ENCODE results near the gene CREB3L2. TPM values are rescaled to one million over a fixed set of nuclear protein-coding genes. Genes with fewer than 3 reads are reported as not detected.
A peak's percentile ranks its signal among the peaks of the same experiment; 100 is the strongest.

CREB3L2 gene
- total RNA-seq, 1 experiment from 2014 or later, result 60.6 TPM

DNA sequence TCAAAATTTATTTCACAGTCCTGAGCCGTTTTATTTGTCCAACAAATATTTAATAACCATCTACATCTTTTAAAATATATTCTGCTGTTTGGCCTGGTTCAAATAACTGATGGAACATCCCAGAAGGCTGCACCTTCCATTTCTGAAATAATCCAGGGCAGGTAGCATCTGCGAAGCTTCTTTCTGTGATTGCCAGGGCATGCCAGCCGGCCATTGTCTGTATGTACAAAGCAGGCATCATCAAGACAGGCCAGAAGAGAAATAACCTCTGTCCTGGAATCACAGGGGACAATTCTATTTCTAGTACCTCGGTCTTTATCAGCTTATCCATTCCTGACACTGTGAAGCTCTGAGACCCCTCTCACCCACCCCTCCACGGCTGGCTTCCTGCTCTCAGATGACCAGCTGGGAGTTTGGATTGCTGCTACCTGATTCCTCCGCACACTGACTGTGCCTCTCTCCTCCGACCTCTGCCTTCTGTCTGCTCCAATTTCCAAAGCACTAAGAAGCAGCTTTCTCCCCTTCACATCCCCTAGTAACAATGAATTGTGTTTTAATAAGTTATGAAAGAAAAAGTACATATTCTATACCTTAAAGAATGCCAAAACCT lies 163.1 kb downstream of the CREB3L2 start:
- Mint-ChIP-seq H3K4me3 (no peak overlapping the region), H3K36me3 (peaks cover 6% of the 10 kb centered on the region), H3K4me1 (peaks cover 52% of the 10 kb centered on the region), H3K27ac (peak overlapping the region; percentile 73), H3K27me3 (ENCODE audit: low read depth) (no peaks in the 10 kb centered on the region; the same call in 1 of the 2 replicates), H3K9me3 (peaks cover 9% of the 10 kb centered on the region)
- TF ChIP-seq SMAD3 (CRISPR knock-in tag; IDR thresholded peaks at IDR 0.05; ENCODE audit: borderline replicate concordance), result no peak
- no peak for TF ChIP-seq ATF1 (CRISPR knock-in tag; IDR thresholded peaks at IDR 0.05)
- no peak for TF ChIP-seq FOXJ3 (CRISPR knock-in tag; IDR thresholded peaks at IDR 0.05; ENCODE audit: borderline replicate concordance)
- TF ChIP-seq PRRX2 (CRISPR knock-in tag; IDR thresholded peaks at IDR 0.05), result no peak
- TF ChIP-seq ZNF138 (CRISPR knock-in tag; conservative IDR thresholded peaks at IDR 0.05), result no peak
- no peak for TF ChIP-seq NR2C2 (CRISPR knock-in tag; IDR thresholded peaks at IDR 0.05)
- TF ChIP-seq SMAD4 (CRISPR knock-in tag; IDR thresholded peaks at IDR 0.05), result no peak
- DNase-seq (ENCODE audit: low spot score) (no peak), ATAC-seq (peak; percentile 56)
- CTCF ChIA-PET, result interaction anchor here (0.9 kb wide), 2 partner anchors 233 to 900 kb away, joined by 3 read pairs; no protein-coding TSS in a partner anchor
- POLR2A ChIA-PET, result no interaction called here

DNA sequence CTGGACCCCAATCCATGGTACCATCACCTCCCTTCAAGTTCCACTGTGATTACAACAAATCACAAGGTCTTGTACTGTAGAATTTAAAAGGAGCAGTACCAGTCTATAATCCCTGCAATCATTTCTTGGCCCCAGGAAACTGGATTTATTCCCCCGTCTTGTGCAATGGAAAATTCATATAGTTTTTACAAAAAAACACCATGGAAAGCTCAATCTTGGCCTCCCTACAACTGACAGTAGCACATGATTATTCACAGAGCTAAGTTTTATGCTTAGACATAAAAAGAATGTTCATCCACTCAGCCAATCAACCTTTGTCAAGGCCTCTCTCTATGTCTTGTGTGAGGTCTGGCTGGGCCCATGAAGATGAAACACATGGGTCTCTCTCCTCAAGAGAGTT lies 165.3 kb downstream of the CREB3L2 start:
- Mint-ChIP-seq H3K4me1 (peaks cover 37% of the 10 kb centered on the region), H3K27me3 (ENCODE audit: low read depth) (peaks cover 5% of the 10 kb centered on the region; the same call in 1 of the 2 replicates), H3K36me3 (peaks cover 26% of the 10 kb centered on the region), H3K4me3 (no peak overlapping the region), H3K27ac (no peak overlapping the region), H3K9me3 (peaks cover 29% of the 10 kb centered on the region)
- POLR2A ChIA-PET, result no interaction called here
- ATAC-seq (no peak), DNase-seq (ENCODE audit: low spot score) (no peak)
- CTCF ChIA-PET, result interaction anchor here (1.2 kb wide), 1 partner anchor 181 kb away, joined by 4 read pairs; no protein-coding TSS in a partner anchor
- TF ChIP-seq, protein P1, sequence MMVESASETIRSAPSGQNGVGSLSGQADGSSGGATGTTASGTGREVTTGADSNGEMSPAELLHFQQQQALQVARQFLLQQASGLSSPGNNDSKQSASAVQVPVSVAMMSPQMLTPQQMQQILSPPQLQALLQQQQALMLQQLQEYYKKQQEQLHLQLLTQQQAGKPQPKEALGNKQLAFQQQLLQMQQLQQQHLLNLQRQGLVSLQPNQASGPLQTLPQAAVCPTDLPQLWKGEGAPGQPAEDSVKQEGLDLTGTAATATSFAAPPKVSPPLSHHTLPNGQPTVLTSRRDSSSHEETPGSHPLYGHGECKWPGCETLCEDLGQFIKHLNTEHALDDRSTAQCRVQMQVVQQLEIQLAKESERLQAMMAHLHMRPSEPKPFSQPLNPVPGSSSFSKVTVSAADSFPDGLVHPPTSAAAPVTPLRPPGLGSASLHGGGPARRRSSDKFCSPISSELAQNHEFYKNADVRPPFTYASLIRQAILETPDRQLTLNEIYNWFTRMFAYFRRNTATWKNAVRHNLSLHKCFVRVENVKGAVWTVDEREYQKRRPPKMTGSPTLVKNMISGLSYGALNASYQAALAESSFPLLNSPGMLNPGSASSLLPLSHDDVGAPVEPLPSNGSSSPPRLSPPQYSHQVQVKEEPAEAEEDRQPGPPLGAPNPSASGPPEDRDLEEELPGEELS (CRISPR knock-in tag; IDR thresholded peaks at IDR 0.05), result no peak
- TF ChIP-seq IRF2 (CRISPR knock-in tag; IDR thresholded peaks at IDR 0.05; ENCODE audit: borderline replicate concordance, low read depth), result no peak
- TF ChIP-seq TCF7 (CRISPR knock-in tag; IDR thresholded peaks at IDR 0.05; ENCODE audit: low read depth), result no peak

DNA sequence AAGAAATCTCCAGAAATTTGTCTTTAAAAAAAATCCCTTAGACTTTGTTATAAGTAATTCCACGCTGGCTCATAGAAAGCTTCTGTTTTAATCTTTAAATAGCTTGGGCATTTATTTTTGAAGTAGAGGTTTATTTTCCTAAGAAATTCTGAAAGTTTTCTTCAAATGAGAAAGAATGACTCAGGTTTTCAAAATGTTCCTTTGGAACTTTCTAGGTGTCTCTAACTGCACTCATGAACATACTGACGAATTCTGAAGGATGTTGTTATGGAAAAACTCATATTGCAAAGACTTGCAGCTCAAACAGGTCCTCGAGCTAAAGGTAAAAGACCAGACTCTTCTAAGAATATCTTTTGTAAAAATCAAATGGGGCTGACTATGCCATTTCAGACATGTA lies 165.8 kb downstream of the CREB3L2 start:
- no peak overlapping the region for H3K4me3 Mint-ChIP-seq
- ATAC-seq (no peak), DNase-seq (ENCODE audit: low spot score) (no peak)
- ChIA-PET CTCF (no interaction called here), POLR2A (no interaction called here)
- peaks cover 31% of the 10 kb centered on the region for H3K36me3 Mint-ChIP-seq
- H3K9me3 Mint-ChIP-seq, result peaks cover 33% of the 10 kb centered on the region
- peaks cover 7% of the 10 kb centered on the region; the same call in 1 of the 2 replicates for H3K27me3 Mint-ChIP-seq (ENCODE audit: low read depth)
- no peak overlapping the region for H3K27ac Mint-ChIP-seq
- peaks cover 33% of the 10 kb centered on the region for H3K4me1 Mint-ChIP-seq
- TF ChIP-seq, protein P2, sequence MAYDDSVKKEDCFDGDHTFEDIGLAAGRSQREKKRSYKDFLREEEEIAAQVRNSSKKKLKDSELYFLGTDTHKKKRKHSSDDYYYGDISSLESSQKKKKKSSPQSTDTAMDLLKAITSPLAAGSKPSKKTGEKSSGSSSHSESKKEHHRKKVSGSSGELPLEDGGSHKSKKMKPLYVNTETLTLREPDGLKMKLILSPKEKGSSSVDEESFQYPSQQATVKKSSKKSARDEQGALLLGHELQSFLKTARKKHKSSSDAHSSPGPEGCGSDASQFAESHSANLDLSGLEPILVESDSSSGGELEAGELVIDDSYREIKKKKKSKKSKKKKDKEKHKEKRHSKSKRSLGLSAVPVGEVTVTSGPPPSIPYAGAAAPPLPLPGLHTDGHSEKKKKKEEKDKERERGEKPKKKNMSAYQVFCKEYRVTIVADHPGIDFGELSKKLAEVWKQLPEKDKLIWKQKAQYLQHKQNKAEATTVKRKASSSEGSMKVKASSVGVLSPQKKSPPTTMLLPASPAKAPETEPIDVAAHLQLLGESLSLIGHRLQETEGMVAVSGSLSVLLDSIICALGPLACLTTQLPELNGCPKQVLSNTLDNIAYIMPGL (CRISPR knock-in tag; IDR thresholded peaks at IDR 0.05), result no peak
- TF ChIP-seq ELF4 (CRISPR knock-in tag; IDR thresholded peaks at IDR 0.05; ENCODE audit: low read depth), result no peak
- no peak for TF ChIP-seq GABPB1 (CRISPR knock-in tag; IDR thresholded peaks at IDR 0.05)
- no peak for TF ChIP-seq IRF2 (CRISPR knock-in tag; IDR thresholded peaks at IDR 0.05; ENCODE audit: borderline replicate concordance, low read depth)
- no peak for TF ChIP-seq OVOL2 (CRISPR knock-in tag; IDR thresholded peaks at IDR 0.05; ENCODE audit: borderline replicate concordance)
- TF ChIP-seq, protein P3, sequence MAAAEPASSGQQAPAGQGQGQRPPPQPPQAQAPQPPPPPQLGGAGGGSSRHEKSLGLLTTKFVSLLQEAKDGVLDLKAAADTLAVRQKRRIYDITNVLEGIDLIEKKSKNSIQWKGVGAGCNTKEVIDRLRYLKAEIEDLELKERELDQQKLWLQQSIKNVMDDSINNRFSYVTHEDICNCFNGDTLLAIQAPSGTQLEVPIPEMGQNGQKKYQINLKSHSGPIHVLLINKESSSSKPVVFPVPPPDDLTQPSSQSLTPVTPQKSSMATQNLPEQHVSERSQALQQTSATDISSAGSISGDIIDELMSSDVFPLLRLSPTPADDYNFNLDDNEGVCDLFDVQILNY (CRISPR knock-in tag; IDR thresholded peaks at IDR 0.05), result no peak
- TF ChIP-seq NR1H2 (CRISPR knock-in tag; IDR thresholded peaks at IDR 0.05), result no peak
- no peak for TF ChIP-seq TEAD1 (CRISPR knock-in tag; IDR thresholded peaks at IDR 0.05)
- TF ChIP-seq, protein P4, sequence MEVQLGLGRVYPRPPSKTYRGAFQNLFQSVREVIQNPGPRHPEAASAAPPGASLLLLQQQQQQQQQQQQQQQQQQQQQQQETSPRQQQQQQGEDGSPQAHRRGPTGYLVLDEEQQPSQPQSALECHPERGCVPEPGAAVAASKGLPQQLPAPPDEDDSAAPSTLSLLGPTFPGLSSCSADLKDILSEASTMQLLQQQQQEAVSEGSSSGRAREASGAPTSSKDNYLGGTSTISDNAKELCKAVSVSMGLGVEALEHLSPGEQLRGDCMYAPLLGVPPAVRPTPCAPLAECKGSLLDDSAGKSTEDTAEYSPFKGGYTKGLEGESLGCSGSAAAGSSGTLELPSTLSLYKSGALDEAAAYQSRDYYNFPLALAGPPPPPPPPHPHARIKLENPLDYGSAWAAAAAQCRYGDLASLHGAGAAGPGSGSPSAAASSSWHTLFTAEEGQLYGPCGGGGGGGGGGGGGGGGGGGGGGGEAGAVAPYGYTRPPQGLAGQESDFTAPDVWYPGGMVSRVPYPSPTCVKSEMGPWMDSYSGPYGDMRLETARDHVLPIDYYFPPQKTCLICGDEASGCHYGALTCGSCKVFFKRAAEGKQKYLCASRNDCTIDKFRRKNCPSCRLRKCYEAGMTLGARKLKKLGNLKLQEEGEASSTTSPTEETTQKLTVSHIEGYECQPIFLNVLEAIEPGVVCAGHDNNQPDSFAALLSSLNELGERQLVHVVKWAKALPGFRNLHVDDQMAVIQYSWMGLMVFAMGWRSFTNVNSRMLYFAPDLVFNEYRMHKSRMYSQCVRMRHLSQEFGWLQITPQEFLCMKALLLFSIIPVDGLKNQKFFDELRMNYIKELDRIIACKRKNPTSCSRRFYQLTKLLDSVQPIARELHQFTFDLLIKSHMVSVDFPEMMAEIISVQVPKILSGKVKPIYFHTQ (CRISPR knock-in tag; IDR thresholded peaks at IDR 0.05), result no peak
- TF ChIP-seq, protein P5, sequence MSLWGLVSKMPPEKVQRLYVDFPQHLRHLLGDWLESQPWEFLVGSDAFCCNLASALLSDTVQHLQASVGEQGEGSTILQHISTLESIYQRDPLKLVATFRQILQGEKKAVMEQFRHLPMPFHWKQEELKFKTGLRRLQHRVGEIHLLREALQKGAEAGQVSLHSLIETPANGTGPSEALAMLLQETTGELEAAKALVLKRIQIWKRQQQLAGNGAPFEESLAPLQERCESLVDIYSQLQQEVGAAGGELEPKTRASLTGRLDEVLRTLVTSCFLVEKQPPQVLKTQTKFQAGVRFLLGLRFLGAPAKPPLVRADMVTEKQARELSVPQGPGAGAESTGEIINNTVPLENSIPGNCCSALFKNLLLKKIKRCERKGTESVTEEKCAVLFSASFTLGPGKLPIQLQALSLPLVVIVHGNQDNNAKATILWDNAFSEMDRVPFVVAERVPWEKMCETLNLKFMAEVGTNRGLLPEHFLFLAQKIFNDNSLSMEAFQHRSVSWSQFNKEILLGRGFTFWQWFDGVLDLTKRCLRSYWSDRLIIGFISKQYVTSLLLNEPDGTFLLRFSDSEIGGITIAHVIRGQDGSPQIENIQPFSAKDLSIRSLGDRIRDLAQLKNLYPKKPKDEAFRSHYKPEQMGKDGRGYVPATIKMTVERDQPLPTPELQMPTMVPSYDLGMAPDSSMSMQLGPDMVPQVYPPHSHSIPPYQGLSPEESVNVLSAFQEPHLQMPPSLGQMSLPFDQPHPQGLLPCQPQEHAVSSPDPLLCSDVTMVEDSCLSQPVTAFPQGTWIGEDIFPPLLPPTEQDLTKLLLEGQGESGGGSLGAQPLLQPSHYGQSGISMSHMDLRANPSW (CRISPR knock-in tag; conservative IDR thresholded peaks at IDR 0.05; ENCODE audit: low read depth), result no peak
- TF ChIP-seq, protein P6, sequence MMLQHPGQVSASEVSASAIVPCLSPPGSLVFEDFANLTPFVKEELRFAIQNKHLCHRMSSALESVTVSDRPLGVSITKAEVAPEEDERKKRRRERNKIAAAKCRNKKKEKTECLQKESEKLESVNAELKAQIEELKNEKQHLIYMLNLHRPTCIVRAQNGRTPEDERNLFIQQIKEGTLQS (CRISPR knock-in tag; conservative IDR thresholded peaks at IDR 0.05), result no peak
- TF ChIP-seq ZNF416 (CRISPR knock-in tag; IDR thresholded peaks at IDR 0.05), result no peak
- TF ChIP-seq GRHL2 (CRISPR knock-in tag; IDR thresholded peaks at IDR 0.05; ENCODE audit: insufficient replicate concordance, severe bottlenecking), result no peak
